ENCODE data around the gene IDH1.

The IDH1 gene

GRCh38 chr2:208208335-208209085 lies 46.4 kb downstream of the IDH1 start:
- no peak for DNase-seq

GRCh38 chr2:208207769-208208168 lies 47.1 kb downstream of the IDH1 start:
- no peak for DNase-seq

DNA sequence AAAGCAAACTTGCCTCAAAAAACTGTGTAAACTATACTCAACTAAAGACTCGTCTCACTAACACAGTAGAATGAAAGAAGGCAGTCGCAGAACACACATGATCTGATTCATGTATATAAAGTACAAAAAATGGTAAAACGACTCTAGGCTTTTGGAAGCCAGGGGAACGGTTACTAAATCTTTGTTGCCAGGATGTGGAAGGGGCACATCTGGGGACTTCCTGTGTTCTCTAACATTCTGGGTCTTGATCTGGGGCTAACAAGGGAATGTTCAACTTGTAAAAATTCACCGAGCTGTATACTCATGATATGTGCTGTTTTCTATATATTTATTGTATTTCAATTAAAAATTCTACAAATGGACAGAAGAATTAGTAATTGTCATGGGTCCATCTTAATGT lies 50.7 kb downstream of the IDH1 start:
- no peak for DNase-seq

GRCh38 chr2:208195531-208195930 lies 59.3 kb downstream of the IDH1 start:
- DNase-seq: no peak

DNA sequence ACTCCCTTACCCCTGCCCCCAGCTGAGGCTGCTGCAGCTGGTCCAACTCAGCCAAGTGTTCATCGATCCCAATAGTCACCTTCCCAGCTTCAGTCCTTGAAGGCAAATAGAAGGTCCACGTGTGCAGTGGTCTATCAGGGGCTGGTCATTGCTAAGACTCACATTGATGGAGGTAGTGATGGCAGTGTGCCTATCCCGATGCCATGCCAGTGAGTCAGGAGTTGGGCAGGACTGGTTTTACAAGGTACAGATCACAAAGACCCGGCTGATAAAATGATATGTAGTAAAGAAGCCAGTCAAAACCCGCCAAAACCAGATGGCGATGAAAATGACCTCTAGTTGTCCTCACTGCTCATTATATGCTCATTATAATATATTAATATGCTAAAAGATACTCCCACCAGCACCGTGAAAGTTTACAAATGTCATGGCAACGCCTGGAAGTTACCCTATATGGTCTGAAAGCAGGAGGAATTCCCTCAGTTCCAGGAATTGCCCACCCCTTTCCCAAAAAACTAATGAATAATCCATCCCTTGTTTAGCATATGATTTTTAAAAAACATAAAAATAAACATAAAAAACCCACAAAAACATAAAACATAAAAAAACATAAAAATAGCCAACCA lies 62.1 kb downstream of the IDH1 start:
- no peak for DNase-seq

DNA sequence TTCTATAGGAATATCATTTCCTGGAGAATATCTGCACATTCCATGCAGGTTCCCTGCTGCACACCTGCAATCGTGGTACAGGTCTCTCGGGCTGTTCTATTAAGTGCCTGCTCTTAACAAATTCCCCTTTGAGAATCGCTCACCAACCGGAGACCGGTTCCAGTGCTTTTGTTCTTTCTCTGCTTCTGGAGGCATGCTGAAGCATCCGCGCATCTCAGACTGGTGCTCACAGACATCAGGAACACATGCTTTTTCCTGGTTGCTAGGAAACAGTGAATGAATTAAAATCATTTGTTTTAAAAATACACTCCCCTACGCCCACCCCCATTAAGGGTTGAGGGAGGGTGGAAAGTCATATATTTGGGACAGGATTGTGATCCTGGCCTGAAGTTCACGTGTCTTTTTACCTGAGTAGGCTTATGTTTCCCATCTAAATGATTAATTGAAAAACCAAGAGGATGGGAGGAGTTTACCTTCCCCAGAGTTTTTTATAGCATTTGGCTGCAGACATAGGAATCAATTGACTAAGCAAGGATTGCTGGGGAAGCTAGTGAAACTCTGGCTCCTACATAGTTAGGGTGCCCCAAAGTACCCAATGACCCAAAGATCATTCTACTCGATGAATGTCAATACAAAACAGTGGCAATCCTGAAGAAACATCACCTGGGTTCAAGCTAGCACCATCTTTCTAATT lies 64.9 kb downstream of the IDH1 start, which contains the start of gene C2orf80:
C2orf80 (minus strand) TSS at position 221 of the 694 bp plus-strand sequence. CDS start 3,044 bp downstream, outside the sequence.
- no peak for DNase-seq

DNA sequence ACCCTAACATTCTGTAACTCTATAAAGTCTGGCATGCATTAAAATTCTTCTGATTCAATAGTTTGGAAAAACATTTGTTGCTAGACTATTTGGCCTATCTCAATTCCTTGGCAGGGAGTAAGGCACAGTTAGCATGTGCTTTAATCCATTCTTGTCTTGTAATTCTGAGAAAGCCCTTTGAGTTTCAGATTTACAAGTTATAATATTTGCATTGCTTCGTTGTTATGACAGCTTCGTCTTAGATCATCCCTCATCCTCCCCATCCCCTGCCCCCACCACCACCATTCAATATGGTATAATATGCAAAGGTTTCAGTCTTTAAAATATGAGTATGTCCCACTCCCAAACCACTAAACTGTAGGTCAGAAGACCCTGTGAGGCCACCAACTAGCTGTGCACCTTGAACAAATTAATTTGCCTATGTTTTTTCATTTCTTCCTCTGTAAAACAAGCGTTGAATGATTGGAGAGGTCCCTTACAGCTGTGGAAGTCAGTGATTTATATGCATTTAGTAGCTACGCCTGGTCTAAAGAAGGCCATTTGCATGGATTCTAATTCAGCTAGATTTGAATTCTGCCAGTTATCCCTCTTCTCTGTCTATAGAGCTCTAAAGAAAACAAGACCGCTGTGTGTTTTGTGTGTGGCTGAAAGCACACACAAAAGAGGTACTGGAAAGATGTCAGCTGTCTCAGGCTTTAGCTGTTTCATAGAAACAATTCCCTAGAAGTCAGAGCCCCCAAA lies 65.6 kb downstream of the IDH1 start:
- DNase-seq: no peak

DNA sequence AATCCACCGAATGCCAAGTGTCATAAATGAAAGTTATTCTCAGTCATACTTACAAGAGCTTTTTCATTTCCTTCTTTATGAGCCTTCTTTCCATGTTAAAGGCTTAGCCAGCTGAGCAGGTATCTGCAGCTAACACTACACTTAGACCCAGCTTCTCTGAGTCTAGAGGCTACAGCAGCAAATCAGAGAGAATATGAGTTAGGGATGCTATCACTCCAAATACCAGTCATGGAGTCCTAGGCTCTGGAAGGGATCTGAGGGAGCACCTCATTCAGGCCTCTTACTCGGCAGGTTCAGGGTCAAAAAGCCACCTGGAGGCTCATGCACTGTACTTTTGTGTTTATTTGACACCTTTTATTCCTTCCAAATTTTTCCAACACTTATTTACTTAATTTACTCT lies 68.0 kb downstream of the IDH1 start:
- no peak for DNase-seq

GRCh38 chr2:208186465-208186864 lies 68.4 kb downstream of the IDH1 start:
- no peak for DNase-seq
